Transverse colon (tissue), 4 donors: ENCODE results near the gene VAV2. TPM values are rescaled to one million over a fixed set of nuclear protein-coding genes. Genes with fewer than 3 reads are reported as not detected.

Source experiments
- DNase-seq: peaks from one replicate; pipeline ENCODE4 v3.0.0-alpha.2; 2019
- H3K27ac ChIP-seq, 4 donors: fragments of 200-600 bp; sonication (generic); 2 replicates each; pipeline ENCODE4 v1.5.1; 2016 to 2018; ENCODE audit warnings: inconsistent platforms in 4 of 4
- H3K27me3 ChIP-seq: fragments of 200-600 bp; sonication (generic); 2 replicates; pipeline ENCODE4 v1.5.1; 2017; ENCODE audit warnings: inconsistent platforms
- H3K36me3 ChIP-seq, 4 donors: fragments of 200-600 bp; sonication (generic); 2 replicates each; pipeline ENCODE4 v1.5.1; 2017 to 2019; ENCODE audit warnings: inconsistent platforms in 4 of 4
- H3K4me1 ChIP-seq, 4 donors: fragments of 200-600 bp; sonication (generic); 2 replicates each; pipeline ENCODE4 v1.5.1; 2017 to 2020; ENCODE audit warnings: inconsistent platforms in 4 of 4
- H3K4me3 ChIP-seq, 4 donors: fragments of 200-600 bp; sonication (generic); 1 replicate in 1 of 4; 2 replicates in 3 of 4; pipeline versions ENCODE4 v1.5.1 to v1.6.1; 2017 to 2019; ENCODE audit warnings: inconsistent platforms in 4 of 4
- H3K9me3 ChIP-seq, 2 donors: fragments of 200-600 bp; sonication (generic); 2 replicates each; pipeline ENCODE4 v1.5.1; 2017 to 2019; ENCODE audit warnings: inconsistent platforms in 2 of 2
- CTCF ChIP-seq, 5 experiments: fragments of 200-600 bp in 3 of 5; fragments of 450-650 bp in 2 of 5; sonication (generic) in 3 of 5; IDR thresholded peaks; 1 replicate in 2 of 5; 2 replicates in 3 of 5; pipeline ENCODE4 v1.5.1; 2016 to 2017; ENCODE audit warnings: antibody characterized with exemption in 5 of 5, inconsistent platforms in 3 of 5, mild to moderate bottlenecking in 2 of 5, moderate library complexity in 1 of 5
- EP300 ChIP-seq: sonication (generic); formaldehyde crosslinking; IDR thresholded peaks from one replicate; pipeline ENCODE4 v1.6.1; 2017; ENCODE audit warnings: antibody characterized with exemption, low read depth
- POLR2A ChIP-seq: fragments of 450-650 bp; IDR thresholded peaks from one replicate; pipeline ENCODE4 v1.6.1; 2016; ENCODE audit warnings: antibody characterized with exemption, mild to moderate bottlenecking, moderate library complexity
- POLR2AphosphoS5 ChIP-seq, 3 donors: sonication (generic); formaldehyde crosslinking; IDR thresholded peaks; one replicate each; pipeline ENCODE4 v1.6.1; 2016; ENCODE audit warnings: antibody characterized with exemption in 3 of 3
- WGBS, 2 donors: methylation state at CpG; one replicate each; pipeline ENCODE4 v1.1.5; 2018; ENCODE audit warnings: low coverage in 1 of 2; 5-methylcytosine and 5-hydroxymethylcytosine counted together
- in situ Hi-C, 4 donors: fragments of 200-750 bp; cut with MboI; loops; one replicate each; pipeline versions ENCODE4 v1.15.0 to v1.15.1; 2017; ENCODE audit warnings: low sequenced_read_pairs in 3 of 4, low pct_ligation_motif_present in 1 of 4, low pct_unique_long_range_greater_than_20kb in 1 of 4
- intact Hi-C: fragments of 100-400 bp; cut with DNase I; formaldehyde crosslinking; loops from one replicate; pipeline ENCODE4 v1.15.1; 2023; ENCODE audit warnings: low total_unique reads
- total RNA-seq, 4 donors: library from RNA; depleted of rRNA; stranded (reverse); fragments of >200 nt; gene quantifications; one replicate each; pipeline ENCODE4 v1.1.0, GENCODE V29; 2016

VAV2 gene
- total RNA-seq, 4 donors from 2014 or later: 8.2 to 52.4 (median 24.5) TPM

- 73 to 82% methylated on average over 5 to 25 of the region's 26 CpGs for WGBS, 2 donors
- intact Hi-C loops (no loop called here), in situ Hi-C loops (no loop called here)
- Histone ChIP-seq H3K36me3 (no peaks in the 10 kb centered on the region), H3K4me1 (peaks cover 0 to 5% (median 0%) of the 10 kb centered on the region in 4 donors), H3K27ac (no peak overlapping the region), H3K4me3 (no peak overlapping the region), H3K27me3 (no peaks in the 10 kb centered on the region), H3K9me3 (no peaks in the 10 kb centered on the region)
- TF ChIP-seq POLR2A: no peak
- TF ChIP-seq CTCF (IDR thresholded peaks at IDR 0.05): no peak
- no peak for TF ChIP-seq EP300
- no peak for TF ChIP-seq POLR2AphosphoS5 (IDR thresholded peaks at IDR 0.05)
- no peak for DNase-seq
Measured at GRCh38 chr9:133910855-133911514, 81.1 kb downstream of the VAV2 start.

GRCh38 chr9:133906932-133907910 is 84.9 kb downstream of the VAV2 start:
- 58 to 86% methylated on average over 12 to 31 of the region's 31 CpGs for WGBS, 2 donors
- intact Hi-C loops: no loop called here
- in situ Hi-C loops: no loop called here
- Histone ChIP-seq H3K27ac (no peak overlapping the region), H3K9me3 (no peaks in the 10 kb centered on the region), H3K4me1 (no peaks in the 10 kb centered on the region), H3K4me3 (no peak overlapping the region), H3K36me3 (no peaks in the 10 kb centered on the region), H3K27me3 (no peaks in the 10 kb centered on the region)
- TF ChIP-seq POLR2AphosphoS5 (IDR thresholded peaks at IDR 0.05): no peak
- no peak for TF ChIP-seq CTCF (IDR thresholded peaks at IDR 0.05)
- no peak for TF ChIP-seq POLR2A
- no peak for TF ChIP-seq EP300
- no peak for DNase-seq

GRCh38 chr9:133906218-133906617 is 85.9 kb downstream of the VAV2 start:
- Histone ChIP-seq H3K4me3 (no peak overlapping the region), H3K27me3 (no peaks in the 10 kb centered on the region), H3K4me1 (no peaks in the 10 kb centered on the region), H3K36me3 (no peaks in the 10 kb centered on the region), H3K9me3 (no peaks in the 10 kb centered on the region), H3K27ac (no peak overlapping the region)
- TF ChIP-seq POLR2A: no peak
- TF ChIP-seq EP300: no peak
- TF ChIP-seq CTCF (IDR thresholded peaks at IDR 0.05): no peak
- TF ChIP-seq POLR2AphosphoS5 (IDR thresholded peaks at IDR 0.05): no peak
- WGBS, 2 donors: 86% methylated on average over 13 of the region's 13 CpGs; no CpG with 5 or more reads in 1 of the 2 donors
- no peak for DNase-seq
- in situ Hi-C loops (no loop called here), intact Hi-C loops (no loop called here)

- Histone ChIP-seq H3K36me3 (no peaks in the 10 kb centered on the region), H3K9me3 (no peaks in the 10 kb centered on the region), H3K27ac (no peak overlapping the region), H3K27me3 (no peaks in the 10 kb centered on the region), H3K4me3 (no peak overlapping the region), H3K4me1 (no peaks in the 10 kb centered on the region)
- in situ Hi-C loops: no loop called here
- intact Hi-C loops: no loop called here
- TF ChIP-seq POLR2AphosphoS5 (IDR thresholded peaks at IDR 0.05) (no peak), POLR2A (no peak), EP300 (no peak), CTCF (IDR thresholded peaks at IDR 0.05) (no peak)
- DNase-seq: no peak
- WGBS, 2 donors: 93% methylated on average over 6 of the region's 6 CpGs; no CpG with 5 or more reads in 1 of the 2 donors
Measured at GRCh38 chr9:133905493-133905892, 86.6 kb downstream of the VAV2 start.
